Right lobe of liver (tissue), 6 donors: ENCODE measurements around the gene PNPO. TPM values are rescaled to one million over a fixed set of nuclear protein-coding genes. Genes with fewer than 3 reads are reported as not detected.

Source experiments
- ATAC-seq, 4 donors: fragments of 200-7000 bp; cut with Tn5 transposase; one replicate each; pipeline ENCODE4 v1.9.1; 2020; ENCODE audit warnings: mild to moderate bottlenecking in 4 of 4, moderate library complexity in 4 of 4
- DNase-seq, 3 donors: peaks; one replicate each; pipeline ENCODE4 v3.0.0-alpha.2; 2020
- H3K27ac ChIP-seq, 3 donors: fragments of 200-600 bp; one replicate each; pipeline ENCODE4 v1.8.0; 2022
- H3K27me3 ChIP-seq, 2 donors: fragments of 200-600 bp; one replicate each; pipeline ENCODE4 v1.8.0; 2022
- H3K36me3 ChIP-seq, 4 donors: fragments of 200-600 bp; sonication (generic) in 1 of 4; one replicate each; pipeline versions ENCODE4 v1.5.1 to v1.8.0; 2017 to 2022; ENCODE audit warnings: control low read depth in 1 of 4
- H3K4me1 ChIP-seq, 4 donors: fragments of 200-600 bp; sonication (generic) in 1 of 4; one replicate each; pipeline versions ENCODE4 v1.5.1 to v1.8.0; 2017 to 2022; ENCODE audit warnings: control low read depth in 1 of 4
- H3K4me3 ChIP-seq, 3 donors: fragments of 200-600 bp; one replicate each; pipeline ENCODE4 v1.8.0; 2022
- H3K9me3 ChIP-seq, 4 donors: fragments of 200-600 bp; sonication (generic) in 1 of 4; one replicate each; pipeline versions ENCODE4 v1.5.1 to v1.8.0; 2017 to 2022; ENCODE audit warnings: control low read depth in 1 of 4
- CTCF ChIP-seq, 4 donors: fragments of 200-600 bp in 3 of 4; fragments of 450-650 bp in 1 of 4; IDR thresholded peaks; one replicate each; pipeline versions ENCODE4 v1.5.1 to v1.8.0; 2016 to 2022; ENCODE audit warnings: antibody characterized with exemption in 4 of 4, mild to moderate bottlenecking in 2 of 4
- POLR2A ChIP-seq: fragments of 450-650 bp; IDR thresholded peaks from one replicate; pipeline ENCODE4 v1.6.1; 2017; ENCODE audit warnings: antibody characterized with exemption, mild to moderate bottlenecking
- WGBS: methylation state at CpG from one replicate; pipeline ENCODE4 v1.1.6; 2018; ENCODE audit warnings: low coverage, low lambda C conversion rate; ENCODE audit not compliant: insufficient coverage; ENCODE audit errors: missing lambda C conversion rate; 5-methylcytosine and 5-hydroxymethylcytosine counted together
- intact Hi-C, 2 donors: fragments of 100-400 bp; cut with DNase I; formaldehyde crosslinking; loops; one replicate each; pipeline versions ENCODE4 v1.11.2 to v1.14.1; 2022
- total RNA-seq, 6 experiments: library from RNA; depleted of rRNA in 2 of 6; stranded (reverse); fragments of >200 nt in 2 of 6; fragmentation: NEBNext Ultra II Directional in 3 of 6; extraction: Animal tissue kit (Norgen Biotek cat#: 25700) in 3 of 6; gene quantifications; one replicate each; pipeline versions ENCODE4 v1.1.0 to v1.2.4, GENCODE V29; 2016 to 2023
- donor health status: DM: no; HTN: yes; CAD: no.
- donor health status: DM: no; HTN: no; CAD: no.
- donor health status: DM: no; HTN: no; CAD: no.
- donor health status: DM: no; HTN: yes; CAD: no.
- donor health status: DM: no; HTN: yes; CAD: no.

The PNPO gene
- total RNA-seq, 6 experiments from 2014 or later = 85.0 to 151 (median 124) TPM

- 0% methylated on average over 4 of the region's 70 CpGs for WGBS
- DNase-seq (peak; percentile 98 to 99 (median 99)), ATAC-seq (peak; percentile 90 to 95 (median 93))
- intact Hi-C loops = no loop called here
- H3K36me3 ChIP-seq = no peaks in the 10 kb centered on the region
- peak within 1 kb of the TSS; percentile 96 to 99 (median 96) for H3K27ac ChIP-seq
- no peaks in the 10 kb centered on the region for H3K9me3 ChIP-seq
- peaks cover 0 to 22% (median 0%) of the 10 kb centered on the region in 4 donors for H3K4me1 ChIP-seq
- H3K27me3 ChIP-seq = no peaks in the 10 kb centered on the region
- H3K4me3 ChIP-seq = peak within 1 kb of the TSS; percentile 69 to 89 (median 80)
- TF ChIP-seq POLR2A (peak; percentile 80), CTCF (IDR thresholded peaks at IDR 0.05) (peak in 3 of 4 donors; percentile 26 to 50 (median 39))
Observed at GRCh38 chr17:47895856-47896671, 45.3 kb upstream of the PNPO start, which contains the start of gene SP2. Gene SP2 (plus strand): TSS chr17:47896236. CDS start chr17:47896287, 51 bp downstream.

GRCh38 chr17:47896672-47897490 lies 44.5 kb upstream of the PNPO start:
- DNase-seq (no peak), ATAC-seq (no peak)
- WGBS = 5% methylated on average over 10 of the region's 22 CpGs
- intact Hi-C loops = no loop called here
- Histone ChIP-seq H3K36me3 (no peaks in the 10 kb centered on the region), H3K4me3 (peak overlapping the region; percentile 65 to 89 (median 80)), H3K4me1 (peaks cover 0 to 22% (median 0%) of the 10 kb centered on the region in 4 donors), H3K27me3 (no peaks in the 10 kb centered on the region), H3K9me3 (no peaks in the 10 kb centered on the region), H3K27ac (peak overlapping the region; percentile 96 to 99 (median 96))
- TF ChIP-seq CTCF (IDR thresholded peaks at IDR 0.05) = no peak
- no peak for TF ChIP-seq POLR2A

GRCh38 chr17:47897561-47897960 lies 43.8 kb upstream of the PNPO start:
- intact Hi-C loops = no loop called here
- ATAC-seq (no peak), DNase-seq (no peak)
- Histone ChIP-seq H3K4me3 (peak overlapping the region in 2 of 3 donors; percentile 80 to 89), H3K4me1 (peaks cover 0 to 22% (median 0%) of the 10 kb centered on the region in 4 donors), H3K27me3 (no peaks in the 10 kb centered on the region), H3K27ac (peak overlapping the region in 1 of 3 donors; percentile 99), H3K9me3 (no peaks in the 10 kb centered on the region), H3K36me3 (no peaks in the 10 kb centered on the region)
- TF ChIP-seq POLR2A = no peak
- TF ChIP-seq CTCF (IDR thresholded peaks at IDR 0.05) = no peak
- WGBS = 78% methylated on average over 5 of the region's 5 CpGs

GRCh38 chr17:47898241-47898640 lies 43.1 kb upstream of the PNPO start:
- no peak for TF ChIP-seq CTCF (IDR thresholded peaks at IDR 0.05)
- no peak for TF ChIP-seq POLR2A
- Histone ChIP-seq H3K4me1 (peaks cover 0 to 22% (median 0%) of the 10 kb centered on the region in 4 donors), H3K27me3 (no peaks in the 10 kb centered on the region), H3K9me3 (no peaks in the 10 kb centered on the region), H3K27ac (no peak overlapping the region), H3K4me3 (no peak overlapping the region), H3K36me3 (no peaks in the 10 kb centered on the region)
- no peak for ATAC-seq
- intact Hi-C loops = no loop called here
- no peak for DNase-seq
